Mucosa of rectum (tissue), 2 donors: ENCODE measurements around the gene CGNL1.
A peak's percentile ranks its signal among the peaks of the same experiment; 100 is the strongest.

Experiments
- H3K27ac ChIP-seq, 2 donors: one replicate each; pipeline ENCODE4 v1.7.0; 2013; ENCODE audit warnings: inconsistent platforms in 2 of 2, low read depth in 2 of 2, low read length in 2 of 2
- H3K27me3 ChIP-seq, 2 donors: one replicate each; pipeline ENCODE4 v1.7.0; 2013; ENCODE audit warnings: low read length in 2 of 2; ENCODE audit not compliant: control insufficient read depth in 2 of 2, insufficient read depth in 2 of 2
- H3K36me3 ChIP-seq, 2 donors: one replicate each; pipeline ENCODE4 v1.7.0; 2013; ENCODE audit warnings: low read length in 2 of 2; ENCODE audit not compliant: control insufficient read depth in 2 of 2, insufficient read depth in 2 of 2
- H3K4me1 ChIP-seq, 2 donors: one replicate each; pipeline ENCODE4 v1.7.0; 2013; ENCODE audit warnings: low read length in 2 of 2, mild to moderate bottlenecking in 1 of 2; ENCODE audit not compliant: control insufficient read depth in 2 of 2, insufficient read depth in 2 of 2
- H3K4me3 ChIP-seq, 2 donors: one replicate each; pipeline ENCODE4 v1.7.0; 2013; ENCODE audit warnings: low read length in 2 of 2
- H3K9ac ChIP-seq, 2 donors: one replicate each; pipeline ENCODE4 v1.7.0; 2013; ENCODE audit warnings: low read length in 2 of 2, low read depth in 1 of 2, mild to moderate bottlenecking in 1 of 2
- H3K9me3 ChIP-seq, 2 donors: one replicate each; pipeline ENCODE4 v1.7.0; 2013; ENCODE audit warnings: low read length in 2 of 2; ENCODE audit not compliant: control insufficient read depth in 2 of 2
- donor health status: healthy.
- donor health status: Normal muscosa, but diverticular disease.

The CGNL1 gene

DNA sequence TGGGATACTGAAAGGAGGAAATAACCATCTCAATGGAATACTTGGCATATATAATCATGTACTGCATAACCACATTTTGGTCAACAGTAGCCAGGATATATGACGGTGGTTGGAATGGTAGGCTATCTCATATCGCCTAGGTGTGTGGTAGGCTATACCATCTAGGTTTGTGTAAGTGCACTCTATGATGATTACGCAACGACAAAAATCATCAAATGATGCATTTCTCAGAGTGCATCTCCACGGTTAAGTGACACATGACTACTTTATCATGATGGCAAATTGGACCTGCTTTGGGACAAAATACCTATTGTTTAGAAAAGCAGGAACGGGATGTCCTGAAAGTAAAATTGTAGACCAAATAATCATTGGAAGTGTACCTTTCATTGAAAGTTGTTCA lies 218.2 kb downstream of the CGNL1 start:
- peak overlapping the region; percentile 52 to 82 for H3K27ac ChIP-seq
- no peak overlapping the region for H3K9ac ChIP-seq
- H3K27me3 ChIP-seq: no peaks in the 10 kb centered on the region
- H3K9me3 ChIP-seq: no peaks in the 10 kb centered on the region
- peak overlapping the region in 1 of 2 donors; percentile 7 for H3K4me3 ChIP-seq
- peaks cover 17 to 36% of the 10 kb centered on the region in 2 donors for H3K4me1 ChIP-seq
- no peaks in the 10 kb centered on the region for H3K36me3 ChIP-seq

DNA sequence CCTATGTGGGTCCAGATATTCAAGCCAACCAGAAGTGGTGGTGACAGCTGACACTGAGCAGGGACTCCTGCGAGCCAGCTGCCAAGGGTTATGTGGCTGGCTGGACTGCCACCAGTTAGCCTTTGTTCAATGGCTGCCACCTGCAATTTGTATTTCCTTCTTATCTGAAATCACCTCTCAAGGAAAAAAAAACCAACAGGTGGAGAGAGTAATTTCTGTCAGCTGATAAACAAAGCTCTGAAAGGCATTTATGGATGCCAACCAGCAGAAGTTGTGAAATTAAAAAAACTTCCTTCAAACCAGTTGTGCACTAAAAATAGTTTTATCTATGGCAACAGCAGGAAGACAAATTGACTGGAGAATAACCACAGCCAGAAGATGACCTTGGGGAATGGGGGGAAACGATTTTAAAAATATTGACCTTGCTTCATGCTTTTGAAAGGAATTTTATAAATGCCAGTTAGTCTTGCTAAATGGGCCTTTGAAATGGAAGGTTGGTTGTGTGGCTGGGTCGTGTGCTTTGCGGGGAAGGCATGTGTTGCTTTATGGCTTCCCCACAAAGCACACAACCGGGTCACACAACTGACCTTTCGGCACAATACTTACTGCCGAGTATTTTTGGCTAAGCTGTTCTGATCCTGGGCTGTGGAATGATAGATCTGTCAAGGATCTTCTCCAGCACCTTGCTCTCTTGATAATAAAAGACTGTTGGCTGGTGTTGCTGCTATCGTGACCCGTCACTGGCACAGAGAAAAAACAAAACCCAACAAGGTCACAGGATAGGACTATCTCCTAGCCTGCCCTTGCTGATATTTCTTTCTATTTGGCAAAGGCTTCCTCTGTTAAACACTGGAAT lies 218.9 kb downstream of the CGNL1 start:
- H3K36me3 ChIP-seq: no peaks in the 10 kb centered on the region

DNA sequence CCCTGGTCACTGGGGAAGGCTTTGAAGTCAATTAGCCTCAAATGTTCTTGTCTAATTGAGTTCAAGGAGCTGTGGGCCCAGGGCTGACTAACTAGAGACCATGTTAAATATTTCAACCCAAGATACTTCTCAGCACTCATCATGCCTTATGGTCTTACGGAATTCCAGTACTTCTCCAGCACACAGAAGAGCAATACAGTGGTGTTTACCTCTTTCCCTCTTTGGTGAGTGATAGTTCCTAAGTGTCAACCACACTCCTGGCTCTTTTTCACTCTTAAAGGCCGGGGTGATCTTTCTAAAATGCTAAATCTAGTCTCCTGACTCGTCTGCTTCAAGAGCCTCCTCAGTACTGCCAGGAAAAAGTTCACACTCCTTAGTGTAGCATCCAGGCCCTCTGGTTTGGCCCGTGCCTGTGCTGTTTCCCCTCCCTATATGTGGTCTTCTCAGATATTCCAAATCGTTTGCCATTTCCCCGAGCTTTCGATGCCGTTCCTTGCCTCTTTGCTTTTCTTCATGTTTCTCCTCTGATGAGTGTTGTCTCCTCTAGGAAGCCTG lies 220.1 kb downstream of the CGNL1 start:
- no peak overlapping the region for H3K9ac ChIP-seq
- no peak overlapping the region for H3K27ac ChIP-seq
- H3K4me1 ChIP-seq: peaks cover 11 to 31% of the 10 kb centered on the region in 2 donors

More for the DNA sequence above, 218.9 kb downstream of the CGNL1 start:
- H3K9ac ChIP-seq: no peak overlapping the region
- no peaks in the 10 kb centered on the region for H3K9me3 ChIP-seq
- no peaks in the 10 kb centered on the region for H3K27me3 ChIP-seq
- peaks cover 17 to 38% of the 10 kb centered on the region in 2 donors for H3K4me1 ChIP-seq
- H3K27ac ChIP-seq: peak overlapping the region; percentile 52 to 82
- H3K4me3 ChIP-seq: peak overlapping the region in 1 of 2 donors; percentile 7

DNA sequence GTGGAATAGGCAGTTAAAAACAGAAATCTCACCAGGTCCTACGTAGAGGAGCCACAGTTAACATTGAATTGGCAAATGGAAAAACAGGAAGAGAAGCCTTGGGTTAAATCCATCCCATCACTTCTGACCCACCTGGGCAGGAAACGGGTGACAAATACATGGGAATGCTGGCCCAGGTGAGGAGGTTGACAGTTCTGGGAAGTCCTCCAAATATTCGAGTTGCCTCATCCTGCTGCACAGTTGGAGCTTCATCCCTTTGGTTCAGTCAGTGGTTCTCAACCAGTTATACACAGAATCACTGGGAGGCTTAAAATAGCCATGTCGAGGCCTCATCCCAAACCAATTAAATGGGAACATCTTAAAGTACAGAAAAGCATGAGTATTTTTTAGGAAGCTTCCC lies 220.7 kb downstream of the CGNL1 start:
- H3K4me1 ChIP-seq: peaks cover 10 to 29% of the 10 kb centered on the region in 2 donors
- no peaks in the 10 kb centered on the region for H3K36me3 ChIP-seq
- H3K27me3 ChIP-seq: no peaks in the 10 kb centered on the region
- no peak overlapping the region for H3K27ac ChIP-seq
- H3K9ac ChIP-seq: no peak overlapping the region
- no peak overlapping the region for H3K4me3 ChIP-seq
- H3K9me3 ChIP-seq: no peaks in the 10 kb centered on the region

More for the DNA sequence above, 220.1 kb downstream of the CGNL1 start:
- Histone ChIP-seq H3K27me3 (no peaks in the 10 kb centered on the region), H3K9me3 (no peaks in the 10 kb centered on the region), H3K36me3 (no peaks in the 10 kb centered on the region), H3K4me3 (no peak overlapping the region)

DNA sequence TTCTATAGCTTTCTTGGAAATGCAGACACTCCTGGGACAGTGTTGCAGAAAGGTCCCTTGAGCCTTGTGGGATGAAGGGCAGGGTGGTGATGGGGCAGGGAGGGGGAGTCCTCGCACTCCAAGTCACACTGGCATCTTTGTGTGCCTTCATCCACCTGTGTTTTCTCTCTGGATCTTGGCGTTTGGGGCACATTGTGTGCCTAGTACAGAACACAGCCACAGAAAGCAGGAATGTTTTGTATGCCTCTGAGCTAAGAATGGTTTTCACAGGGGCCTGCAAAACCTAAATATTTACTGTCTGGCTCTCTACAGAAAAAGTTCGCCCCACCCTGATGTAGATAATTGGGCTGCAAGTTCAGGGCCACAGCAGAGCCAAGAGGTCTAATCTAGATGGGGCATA lies 221.1 kb downstream of the CGNL1 start:
- Histone ChIP-seq H3K27me3 (no peaks in the 10 kb centered on the region), H3K9ac (no peak overlapping the region), H3K9me3 (no peaks in the 10 kb centered on the region), H3K4me1 (peaks cover 10 to 29% of the 10 kb centered on the region in 2 donors), H3K36me3 (no peaks in the 10 kb centered on the region), H3K4me3 (no peak overlapping the region), H3K27ac (no peak overlapping the region)

DNA sequence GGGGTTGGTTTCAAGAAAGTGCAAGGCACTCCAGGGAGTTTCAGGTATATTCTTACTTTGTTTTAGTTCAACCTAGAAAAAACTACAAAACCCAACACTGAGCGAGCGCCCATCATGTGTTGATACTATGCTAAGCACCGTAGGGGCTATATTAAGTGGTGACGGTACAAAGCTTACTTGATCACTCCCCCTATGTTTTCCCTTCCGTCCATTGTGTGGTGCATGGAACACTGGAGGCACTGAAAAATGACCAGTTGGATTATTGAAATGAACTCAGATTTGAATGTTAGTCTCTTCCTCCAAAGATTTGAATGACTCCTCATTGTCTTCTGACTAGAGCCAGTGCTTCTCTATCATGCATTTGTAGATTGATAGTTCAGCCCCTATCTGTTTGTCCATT lies 222.0 kb downstream of the CGNL1 start:
- no peak overlapping the region for H3K4me3 ChIP-seq
- no peaks in the 10 kb centered on the region for H3K27me3 ChIP-seq
- no peak overlapping the region for H3K9ac ChIP-seq
- peaks cover 10 to 24% of the 10 kb centered on the region in 2 donors for H3K4me1 ChIP-seq
- H3K27ac ChIP-seq: no peak overlapping the region
- no peaks in the 10 kb centered on the region for H3K9me3 ChIP-seq
- no peaks in the 10 kb centered on the region for H3K36me3 ChIP-seq

DNA sequence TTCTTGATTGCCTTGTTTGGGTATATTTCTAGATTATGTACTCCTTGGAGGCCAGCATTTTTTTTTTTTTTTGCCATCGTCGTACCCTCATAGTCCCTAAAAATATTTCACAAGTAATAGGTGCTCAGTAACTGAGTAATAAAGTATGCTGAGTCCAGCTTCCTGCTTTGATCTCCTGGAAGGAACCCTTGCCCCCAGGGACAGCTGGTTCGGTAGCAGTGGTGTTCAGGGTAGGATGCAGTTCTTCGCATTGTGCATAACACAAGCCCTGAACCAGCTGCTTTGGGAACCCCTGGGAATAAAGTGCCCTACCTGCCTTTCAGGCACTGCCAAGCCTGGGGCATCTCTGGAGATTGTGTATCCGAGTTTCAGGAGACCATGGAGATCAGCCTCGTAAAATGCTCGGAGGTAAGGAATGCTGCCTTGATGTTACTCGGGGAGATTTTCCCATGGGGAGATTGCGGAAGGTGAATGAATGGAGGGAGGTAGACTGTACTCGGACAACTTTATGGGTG lies 223.0 kb downstream of the CGNL1 start:
- H3K27ac ChIP-seq: no peak overlapping the region
- no peak overlapping the region for H3K4me3 ChIP-seq
- peaks cover 10 to 20% of the 10 kb centered on the region in 2 donors for H3K4me1 ChIP-seq
- H3K9me3 ChIP-seq: no peaks in the 10 kb centered on the region
- H3K36me3 ChIP-seq: no peaks in the 10 kb centered on the region
- no peak overlapping the region for H3K9ac ChIP-seq
- no peaks in the 10 kb centered on the region for H3K27me3 ChIP-seq

DNA sequence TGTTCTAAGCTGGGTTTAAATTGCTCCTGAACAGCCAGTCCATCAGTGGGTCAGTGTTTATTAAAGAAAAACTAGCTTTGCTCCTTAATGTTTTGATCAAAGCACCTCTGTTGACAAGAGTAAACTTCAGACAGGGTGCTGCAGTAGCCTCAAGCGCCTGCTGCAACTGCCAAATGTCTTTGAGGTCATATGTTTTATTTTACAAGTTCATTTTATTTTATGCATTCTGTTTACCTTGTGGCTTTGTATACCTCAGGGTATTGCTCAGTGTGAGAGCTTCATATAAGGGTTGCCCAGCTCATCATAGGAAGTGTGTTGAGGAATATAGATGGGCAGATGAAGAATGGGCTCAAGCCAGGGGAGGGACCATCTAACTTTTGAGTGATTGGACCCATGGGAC lies 223.9 kb downstream of the CGNL1 start:
- Histone ChIP-seq H3K4me3 (no peak overlapping the region), H3K4me1 (peaks cover 10 to 13% of the 10 kb centered on the region in 2 donors), H3K27ac (no peak overlapping the region)

More for the DNA sequence above, 223.9 kb downstream of the CGNL1 start:
- Histone ChIP-seq H3K9me3 (no peaks in the 10 kb centered on the region), H3K36me3 (peaks cover 0 to 3% of the 10 kb centered on the region in 2 donors), H3K9ac (no peak overlapping the region), H3K27me3 (no peaks in the 10 kb centered on the region)
